Psoas muscle (tissue), 8 donors: ENCODE measurements around the gene CHST11. TPM values are rescaled to one million over a fixed set of nuclear protein-coding genes. Genes with fewer than 3 reads are reported as not detected.

ENCODE experiments used
- ATAC-seq, 4 donors: fragments of 200-7000 bp; cut with Tn5 transposase; one replicate each; pipeline ENCODE4 v1.9.1; 2020; ENCODE audit warnings: moderate library complexity in 3 of 4, mild to moderate bottlenecking in 2 of 4
- DNase-seq, 2 donors: peaks; one replicate each; pipeline ENCODE4 v3.0.0-alpha.2; 2020
- H3K27ac ChIP-seq: fragments of 200-600 bp; one replicate; pipeline ENCODE4 v1.8.0; 2022
- H3K27me3 ChIP-seq, 3 donors: fragments of 200-600 bp in 1 of 3; one replicate each; pipeline versions ENCODE4 v1.6.1 to v1.8.0; 2013 to 2022; ENCODE audit warnings: low read length in 2 of 3, mild to moderate bottlenecking in 2 of 3, moderate library complexity in 1 of 3; ENCODE audit not compliant: insufficient read depth in 3 of 3
- H3K36me3 ChIP-seq, 2 donors: fragments of 200-600 bp in 1 of 2; one replicate each; pipeline versions ENCODE4 v1.6.1 to v1.8.0; 2013 to 2022; ENCODE audit warnings: low read depth in 1 of 2, mild to moderate bottlenecking in 1 of 2, moderate library complexity in 1 of 2; ENCODE audit not compliant: insufficient read depth in 1 of 2
- H3K4me1 ChIP-seq: fragments of 200-600 bp; one replicate; pipeline ENCODE4 v1.8.0; 2022
- H3K4me3 ChIP-seq: fragments of 200-600 bp; one replicate; pipeline ENCODE4 v1.8.0; 2022; ENCODE audit warnings: mild to moderate bottlenecking
- H3K9me3 ChIP-seq: fragments of 200-600 bp; one replicate; pipeline ENCODE4 v1.8.0; 2022
- WGBS, 3 donors: extraction: QIAGEN DNeasy Blood & Tissue Kit; methylation state at CpG; one replicate each; pipeline versions ENCODE4 v1.1.6 to v1.1.7; 2013; 5-methylcytosine and 5-hydroxymethylcytosine counted together
- intact Hi-C, 2 donors: fragments of 100-400 bp; cut with DNase I; formaldehyde crosslinking; loops; one replicate each; pipeline versions ENCODE4 v1.11.0 to v1.14.2; 2022
- polyA plus RNA-seq, 3 donors: library from polyadenylated mRNA; stranded (reverse); fragments of 200-250 nt; gene quantifications; one replicate each; pipeline ENCODE4 v1.2.3, GENCODE V29; 2013
- total RNA-seq, 4 donors: library from RNA; stranded (reverse); fragmentation: NEBNext Ultra II Directional in 2 of 4; extraction: Animal tissue kit (Norgen Biotek cat#: 25700) in 2 of 4; gene quantifications; one replicate each; pipeline versions ENCODE4 v1.2.1 to v1.2.4, GENCODE V29; 2021 to 2023
- TF ChIP-seq, protein P1 (sequence below): fragments of 200-600 bp; IDR thresholded peaks from one replicate; pipeline ENCODE4 v1.8.0; 2022; ENCODE audit warnings: antibody characterized with exemption
- donor health status: healthy with polysubstance abuse.
- donor health status: DM: no; HTN: no; CAD: no; lungs with moderate emphysema.
- donor health status: Bipolar disorder and iron deficiency.
- donor health status: healthy.
- donor health status: DM: yes; HTN: yes; CAD: no.
- donor health status: DM: no; HTN: no; CAD: no.
- donor health status: DM: no; HTN: no; CAD: no.
- donor health status: DM: yes; HTN: yes; CAD: no.

CHST11 gene
- total and polyA plus RNA-seq, 7 donors: 0.52 to 1.6 (median 1.0) TPM

DNA sequence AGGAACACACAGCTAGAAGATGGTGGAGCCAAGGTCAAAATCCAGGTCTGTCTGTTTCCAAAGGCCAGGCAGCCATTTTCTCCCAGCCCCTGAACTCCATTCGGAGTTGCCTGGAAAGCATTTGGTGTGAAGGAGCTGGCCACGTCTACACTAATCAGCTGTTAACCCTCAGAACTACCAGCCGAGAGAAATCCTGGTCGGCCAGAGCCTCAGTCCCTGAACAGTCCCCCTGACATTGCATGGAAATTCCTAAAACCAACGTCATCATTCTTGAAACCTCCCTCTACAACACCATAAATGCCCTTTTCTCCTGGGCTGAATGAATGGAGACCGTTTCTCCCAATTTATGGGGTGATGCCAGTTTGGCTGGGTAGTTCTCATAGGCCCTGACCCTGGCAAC is 255.7 kb downstream of the CHST11 start:
- no peak overlapping the region for H3K4me3 ChIP-seq
- ATAC-seq (no peak), DNase-seq (no peak)
- H3K9me3 ChIP-seq: no peaks in the 10 kb centered on the region
- no peaks in the 10 kb centered on the region for H3K27me3 ChIP-seq
- TF ChIP-seq, protein P1, sequence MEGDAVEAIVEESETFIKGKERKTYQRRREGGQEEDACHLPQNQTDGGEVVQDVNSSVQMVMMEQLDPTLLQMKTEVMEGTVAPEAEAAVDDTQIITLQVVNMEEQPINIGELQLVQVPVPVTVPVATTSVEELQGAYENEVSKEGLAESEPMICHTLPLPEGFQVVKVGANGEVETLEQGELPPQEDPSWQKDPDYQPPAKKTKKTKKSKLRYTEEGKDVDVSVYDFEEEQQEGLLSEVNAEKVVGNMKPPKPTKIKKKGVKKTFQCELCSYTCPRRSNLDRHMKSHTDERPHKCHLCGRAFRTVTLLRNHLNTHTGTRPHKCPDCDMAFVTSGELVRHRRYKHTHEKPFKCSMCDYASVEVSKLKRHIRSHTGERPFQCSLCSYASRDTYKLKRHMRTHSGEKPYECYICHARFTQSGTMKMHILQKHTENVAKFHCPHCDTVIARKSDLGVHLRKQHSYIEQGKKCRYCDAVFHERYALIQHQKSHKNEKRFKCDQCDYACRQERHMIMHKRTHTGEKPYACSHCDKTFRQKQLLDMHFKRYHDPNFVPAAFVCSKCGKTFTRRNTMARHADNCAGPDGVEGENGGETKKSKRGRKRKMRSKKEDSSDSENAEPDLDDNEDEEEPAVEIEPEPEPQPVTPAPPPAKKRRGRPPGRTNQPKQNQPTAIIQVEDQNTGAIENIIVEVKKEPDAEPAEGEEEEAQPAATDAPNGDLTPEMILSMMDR: no peak
- H3K4me1 ChIP-seq: no peaks in the 10 kb centered on the region
- intact Hi-C loops: no loop called here
- no peak overlapping the region for H3K27ac ChIP-seq
- 72 to 87% (median 77%) methylated on average over 6 of the region's 6 CpGs for WGBS, 3 donors
- H3K36me3 ChIP-seq: no peaks in the 10 kb centered on the region

DNA sequence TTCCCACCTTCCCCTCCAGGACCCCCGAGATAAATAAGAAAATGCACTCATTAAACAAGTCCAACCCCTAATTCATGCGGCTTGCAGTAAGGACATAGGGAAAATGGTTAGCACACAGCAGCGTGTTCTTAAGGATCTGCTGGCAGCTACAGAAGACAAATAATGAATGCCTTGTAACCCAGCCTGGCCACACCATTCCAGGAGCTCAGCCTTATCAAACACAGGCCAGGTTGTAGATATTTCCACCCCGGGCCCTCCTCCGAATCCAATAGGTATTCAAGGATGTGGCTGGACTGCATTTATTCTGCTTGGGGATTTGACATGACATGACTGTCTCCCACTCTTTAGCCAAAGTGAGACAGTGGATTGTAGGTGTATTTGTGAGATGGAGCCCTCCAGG is 256.2 kb downstream of the CHST11 start:
- no peaks in the 10 kb centered on the region for H3K27me3 ChIP-seq
- TF ChIP-seq, protein P1: no peak
- no peak for DNase-seq
- no peak overlapping the region for H3K27ac ChIP-seq
- no peak overlapping the region for H3K4me3 ChIP-seq
- WGBS, 3 donors: 91 to 93% (median 92%) methylated on average over 5 of the region's 5 CpGs
- H3K4me1 ChIP-seq: no peaks in the 10 kb centered on the region
- intact Hi-C loops: no loop called here
- ATAC-seq: no peak
- no peaks in the 10 kb centered on the region for H3K36me3 ChIP-seq
- H3K9me3 ChIP-seq: no peaks in the 10 kb centered on the region

GRCh38 chr12:104713444-104713843 is 256.7 kb downstream of the CHST11 start:
- H3K27me3 ChIP-seq: no peaks in the 10 kb centered on the region
- TF ChIP-seq, protein P1: no peak
- H3K4me3 ChIP-seq: no peak overlapping the region
- DNase-seq (no peak), ATAC-seq (no peak)
- H3K27ac ChIP-seq: no peak overlapping the region
- intact Hi-C loops: no loop called here
- no peaks in the 10 kb centered on the region for H3K4me1 ChIP-seq
- WGBS, 3 donors: 67 to 73% (median 71%) methylated on average over 8 of the region's 8 CpGs
- H3K9me3 ChIP-seq: no peaks in the 10 kb centered on the region
- H3K36me3 ChIP-seq: no peaks in the 10 kb centered on the region

GRCh38 chr12:104714369-104714768 is 257.6 kb downstream of the CHST11 start:
- no peaks in the 10 kb centered on the region for H3K27me3 ChIP-seq
- TF ChIP-seq, protein P1: no peak
- no peaks in the 10 kb centered on the region for H3K9me3 ChIP-seq
- no peaks in the 10 kb centered on the region for H3K36me3 ChIP-seq
- no peak for ATAC-seq
- no peaks in the 10 kb centered on the region for H3K4me1 ChIP-seq
- no peak overlapping the region for H3K4me3 ChIP-seq
- intact Hi-C loops: no loop called here
- no peak overlapping the region for H3K27ac ChIP-seq
- DNase-seq: no peak
- 94 to 97% (median 95%) methylated on average over 6 of the region's 6 CpGs for WGBS, 3 donors

GRCh38 chr12:104716172-104716571 is 259.4 kb downstream of the CHST11 start:
- Histone ChIP-seq H3K4me1 (no peaks in the 10 kb centered on the region), H3K27ac (no peak overlapping the region), H3K9me3 (no peaks in the 10 kb centered on the region), H3K36me3 (no peaks in the 10 kb centered on the region), H3K4me3 (no peak overlapping the region), H3K27me3 (peaks cover 0 to 9% (median 6%) of the 10 kb centered on the region in 3 donors)
- ATAC-seq: no peak
- TF ChIP-seq, protein P1: no peak
- 91 to 95% (median 93%) methylated on average over 7 of the region's 7 CpGs for WGBS, 3 donors
- intact Hi-C loops: no loop called here
- no peak for DNase-seq
